Aorta (tissue), 5 donors: ENCODE results near the gene FGA. TPM values are rescaled to one million over a fixed set of nuclear protein-coding genes. Genes with fewer than 3 reads are reported as not detected.
A peak's percentile ranks its signal among the peaks of the same experiment; 100 is the strongest.
"Not testable (repeated sequence)": the region's sequence is repeated elsewhere in the genome, so short reads cannot be mapped to it uniquely, and the experiment has no call there.

ENCODE experiments used
- ATAC-seq: fragments of 200-7000 bp; cut with Tn5 transposase; one replicate; pipeline ENCODE4 v1.9.1; 2022; ENCODE audit warnings: moderate library complexity; ENCODE audit not compliant: low FRiP score
- DNase-seq, 2 donors: peaks; one replicate each; pipeline ENCODE4 v3.0.0-alpha.2; 2020
- H3K27ac ChIP-seq, 2 donors: one replicate each; pipeline ENCODE4 v1.5.1; 2013; ENCODE audit warnings: low read length in 2 of 2, mild to moderate bottlenecking in 2 of 2, moderate library complexity in 2 of 2, control low read depth in 1 of 2, inconsistent platforms in 1 of 2, low read depth in 1 of 2
- H3K27me3 ChIP-seq, 2 donors: one replicate each; pipeline ENCODE4 v1.6.1; 2013; ENCODE audit warnings: control low read depth in 1 of 2, low read length in 1 of 2, mild to moderate bottlenecking in 1 of 2, moderate library complexity in 1 of 2; ENCODE audit not compliant: insufficient read depth in 2 of 2, control insufficient read depth in 1 of 2
- H3K36me3 ChIP-seq, 2 donors: one replicate each; pipeline ENCODE4 v1.6.1; 2013; ENCODE audit warnings: control low read depth in 1 of 2, low read length in 1 of 2, mild to moderate bottlenecking in 1 of 2; ENCODE audit not compliant: insufficient read depth in 2 of 2, control insufficient read depth in 1 of 2
- H3K4me1 ChIP-seq, 2 donors: one replicate each; pipeline ENCODE4 v1.6.1; 2013; ENCODE audit warnings: low read length in 2 of 2, control low read depth in 1 of 2, mild to moderate bottlenecking in 1 of 2, moderate library complexity in 1 of 2; ENCODE audit not compliant: insufficient read depth in 2 of 2, control insufficient read depth in 1 of 2
- H3K4me3 ChIP-seq, 2 donors: one replicate each; pipeline ENCODE4 v1.5.1; 2013; ENCODE audit warnings: low read length in 2 of 2, control low read depth in 1 of 2, mild to moderate bottlenecking in 1 of 2
- H3K9me3 ChIP-seq: one replicate; pipeline ENCODE4 v1.6.1; 2013; ENCODE audit warnings: mild to moderate bottlenecking, low read length; ENCODE audit not compliant: control insufficient read depth
- WGBS, 2 donors: extraction: QIAGEN DNeasy Blood & Tissue Kit; methylation state at CpG; one replicate each; pipeline ENCODE4 v1.1.7; 2013; 5-methylcytosine and 5-hydroxymethylcytosine counted together
- intact Hi-C, 2 donors: fragments of 100-400 bp; cut with DNase I; formaldehyde crosslinking; loops; one replicate each; pipeline versions ENCODE4 v1.14.2 to v1.15.0; 2022
- polyA plus RNA-seq, 2 donors: library from polyadenylated mRNA; stranded (reverse); fragments of 200-250 nt; gene quantifications; one replicate each; pipeline ENCODE4 v1.2.3, GENCODE V29; 2013
- total RNA-seq, 2 donors: library from RNA; stranded (reverse); fragmentation: NEBNext Ultra II Directional; extraction: Animal tissue kit (Norgen Biotek cat#: 25700); gene quantifications; one replicate each; pipeline ENCODE4 v1.2.1, GENCODE V29; 2021
- donor health status: healthy with polysubstance abuse.
- donor health status: Bipolar disorder and iron deficiency.
- donor health status: DM: no; HTN: no; CAD: no.
- donor health status: DM: no; HTN: no; CAD: no.
- donor health status: DM: yes; HTN: yes; CAD: no.

The FGA gene
- total and polyA plus RNA-seq, 4 donors = 1.8 TPM; not detected in 3

DNA sequence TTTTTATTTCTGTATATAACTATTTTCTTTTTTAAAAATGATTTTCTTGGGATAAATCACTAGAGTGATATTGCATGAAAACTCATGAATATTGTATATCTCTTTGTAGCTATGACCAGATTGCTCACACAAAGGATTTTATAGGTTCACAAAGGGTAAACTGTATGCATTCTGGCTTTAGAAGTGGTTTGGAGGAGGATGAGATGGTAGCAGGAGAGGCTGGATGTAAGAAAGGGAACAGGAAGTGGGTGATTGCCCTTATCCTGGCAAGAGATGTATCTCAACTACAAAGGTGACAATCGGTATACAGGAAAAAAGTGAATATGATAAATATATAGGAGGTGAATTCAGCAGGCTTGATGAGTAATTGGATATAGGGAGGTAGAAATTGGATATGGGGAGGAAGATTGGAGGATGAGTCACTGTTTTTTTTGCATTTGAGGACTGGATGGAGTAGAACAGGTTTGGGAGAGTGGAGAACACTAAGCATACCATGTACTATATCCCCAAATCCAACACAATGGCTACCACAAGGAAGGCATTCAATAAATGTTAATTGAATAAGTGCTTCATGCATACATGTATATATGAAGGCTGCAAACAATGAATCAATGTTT, 12.0 kb upstream of the FGA start:
- no peak for ATAC-seq
- 78 to 85% methylated on average over 1 of the region's 1 CpG for WGBS, 2 donors
- intact Hi-C loops = no loop called here

DNA sequence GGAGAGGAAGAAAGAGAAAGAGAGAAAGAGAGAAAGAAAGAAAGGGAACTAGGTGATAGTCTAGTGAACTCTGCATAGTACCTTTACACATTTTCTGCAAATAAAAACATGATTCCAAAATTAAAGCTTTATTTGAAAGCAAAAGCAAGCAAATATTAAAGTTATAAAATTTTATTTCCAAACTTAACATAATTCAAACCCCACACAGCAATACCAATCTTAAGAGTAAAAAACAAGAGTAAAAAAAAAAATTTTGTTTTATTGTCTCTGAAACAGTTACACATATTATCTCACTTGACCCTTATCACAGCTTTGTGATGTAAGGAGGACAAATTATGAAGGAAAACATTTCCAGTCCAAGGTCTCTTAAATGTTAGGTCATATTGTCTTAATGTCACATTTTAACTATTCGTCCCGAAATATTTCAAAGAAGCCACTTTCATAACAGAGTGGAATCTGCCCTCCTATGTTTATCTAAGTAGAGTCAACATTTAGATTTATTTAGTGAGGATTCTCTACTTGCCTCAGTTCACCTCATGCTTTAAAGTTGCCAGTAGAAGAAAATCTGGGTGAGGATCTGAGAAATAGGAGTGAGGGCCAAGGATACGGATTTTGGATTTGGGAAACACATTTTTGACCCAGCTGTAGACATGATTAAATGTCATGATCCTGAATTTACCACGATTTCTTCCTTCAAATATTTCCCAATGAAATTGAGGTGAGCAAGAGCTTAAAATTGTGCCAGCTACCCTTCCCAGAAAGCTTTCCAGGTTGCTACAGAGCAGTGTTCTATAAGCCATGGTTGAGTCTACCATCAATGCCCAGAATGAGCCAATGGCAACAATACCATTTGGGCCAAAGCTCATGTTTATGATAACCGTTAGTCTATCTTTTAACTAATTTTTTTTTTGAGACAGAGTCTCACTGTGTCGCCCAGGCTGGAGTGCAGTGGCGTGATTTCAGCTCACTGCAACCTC, 7.5 kb upstream of the FGA start:
- intact Hi-C loops = no loop called here
- H3K4me1 ChIP-seq = no peaks in the 10 kb centered on the region
- 66 to 72% methylated on average over 7 of the region's 7 CpGs for WGBS, 2 donors

More for the DNA sequence above, 12.0 kb upstream of the FGA start:
- Histone ChIP-seq H3K4me3 (no peak overlapping the region), H3K36me3 (no peaks in the 10 kb centered on the region), H3K9me3 (no peaks in the 10 kb centered on the region), H3K27ac (no peak overlapping the region), H3K27me3 (no peaks in the 10 kb centered on the region), H3K4me1 (no peaks in the 10 kb centered on the region)
- DNase-seq = no peak

DNA sequence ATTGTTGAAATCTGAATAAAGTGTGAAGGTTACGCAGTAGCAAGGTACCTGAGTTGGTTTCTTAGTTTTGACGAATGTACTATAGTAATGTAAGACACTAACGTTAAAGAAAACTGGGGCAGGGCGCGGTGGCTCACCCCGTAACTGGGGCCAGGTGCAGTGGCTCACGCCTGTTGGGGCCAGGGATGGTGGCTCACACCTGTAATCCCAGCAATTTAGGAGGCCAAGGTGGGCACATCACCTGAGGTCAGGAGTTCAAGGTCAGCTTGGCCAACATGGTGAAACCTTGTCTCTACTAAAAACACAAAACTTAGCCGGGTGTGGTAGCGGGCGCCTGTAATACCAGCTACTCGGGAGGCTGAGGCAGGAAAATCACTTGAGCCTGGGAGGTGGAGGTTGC, 6.7 kb upstream of the FGA start:
- 90 to 93% methylated on average over 11 of the region's 11 CpGs for WGBS, 2 donors

More for the DNA sequence above, 7.5 kb upstream of the FGA start:
- ATAC-seq = no peak
- Histone ChIP-seq H3K4me3 (no peak overlapping the region), H3K36me3 (no peaks in the 10 kb centered on the region), H3K27me3 (no peaks in the 10 kb centered on the region), H3K9me3 (no peaks in the 10 kb centered on the region), H3K27ac (no peak overlapping the region)
- no peak for DNase-seq

DNA sequence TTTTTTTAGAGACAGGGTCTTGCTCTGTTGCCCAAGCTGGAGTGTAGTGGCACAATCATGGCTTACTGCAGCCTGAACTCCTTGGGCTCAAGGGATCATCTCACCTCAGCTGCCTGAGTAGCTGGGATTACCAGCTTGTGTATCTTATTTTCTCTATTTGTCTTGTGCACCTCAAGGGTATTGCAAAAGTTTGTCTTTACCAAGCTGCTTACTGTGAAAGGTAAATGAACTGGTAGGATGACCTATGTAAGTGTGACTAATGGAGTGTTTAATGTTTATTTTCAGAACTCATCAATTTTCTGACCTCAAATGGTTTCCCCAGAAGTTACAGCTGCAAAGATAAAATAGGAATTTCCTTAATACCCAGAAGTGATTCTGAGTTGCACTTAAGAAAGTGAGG, 5.3 kb upstream of the FGA start:
- no peaks in the 10 kb centered on the region for H3K36me3 ChIP-seq
- no peaks in the 10 kb centered on the region for H3K27me3 ChIP-seq
- intact Hi-C loops = no loop called here
- H3K9me3 ChIP-seq = no peaks in the 10 kb centered on the region
- no peak for ATAC-seq
- no peak for DNase-seq
- no peak overlapping the region for H3K4me3 ChIP-seq
- no peaks in the 10 kb centered on the region for H3K4me1 ChIP-seq
- no peak overlapping the region for H3K27ac ChIP-seq

More for the DNA sequence above, 6.7 kb upstream of the FGA start:
- H3K4me3 ChIP-seq, H3K36me3 ChIP-seq, H3K27me3 ChIP-seq, ATAC-seq, H3K27ac ChIP-seq, intact Hi-C loops, H3K4me1 ChIP-seq, H3K9me3 ChIP-seq: not testable (repeated sequence)
- peak in 1 of 2 donors; percentile 27 for DNase-seq

DNA sequence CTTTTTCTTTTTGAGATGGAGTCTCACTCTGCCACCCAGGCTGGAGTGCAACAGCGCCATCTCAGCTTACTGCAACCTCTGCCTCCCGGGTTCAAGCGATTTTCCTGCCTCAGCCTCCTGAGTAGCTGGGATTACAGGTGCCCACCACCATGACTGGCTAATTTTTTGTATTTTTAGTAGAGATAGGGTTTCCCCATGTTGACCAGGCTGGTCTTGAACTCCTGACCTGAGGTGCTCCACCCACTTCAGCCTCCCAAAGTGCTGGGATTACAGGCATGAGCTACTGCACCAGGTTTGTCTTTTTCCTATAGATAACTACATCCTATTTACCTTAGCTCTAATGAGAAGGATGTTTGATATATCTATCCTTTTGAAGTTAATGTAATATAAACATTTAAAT, 3.8 kb upstream of the FGA start:
- H3K4me1 ChIP-seq, H3K9me3 ChIP-seq, H3K36me3 ChIP-seq, DNase-seq, H3K27ac ChIP-seq, intact Hi-C loops, ATAC-seq, H3K4me3 ChIP-seq, H3K27me3 ChIP-seq: not testable (repeated sequence)
- WGBS, 2 donors = 92 to 94% methylated on average over 3 of the region's 3 CpGs

DNA sequence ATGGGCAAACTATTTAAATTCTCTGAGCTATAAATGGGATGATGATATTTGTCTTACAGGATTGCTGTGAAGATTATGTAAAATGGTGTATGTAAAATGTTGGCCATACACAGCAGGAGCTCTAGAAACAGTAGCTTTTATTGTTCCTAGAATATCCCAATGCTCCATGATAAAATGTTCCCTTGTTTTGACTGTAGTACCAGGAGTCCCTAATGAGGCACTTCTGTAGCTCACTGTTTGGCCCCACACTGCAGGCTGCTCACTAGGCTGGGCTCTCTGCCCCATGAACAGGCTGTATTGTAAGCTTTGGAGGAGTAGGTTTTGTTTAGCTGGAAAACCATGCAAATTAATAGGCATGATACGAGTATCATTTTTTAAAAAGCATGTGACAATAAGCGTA, 3.3 kb upstream of the FGA start:
- no peak for DNase-seq
- H3K27ac ChIP-seq = no peak overlapping the region
- no peak for ATAC-seq
- no peaks in the 10 kb centered on the region for H3K4me1 ChIP-seq
- WGBS, 2 donors = 41 to 43% methylated on average over 2 of the region's 2 CpGs
- no peaks in the 10 kb centered on the region for H3K36me3 ChIP-seq
- no peak overlapping the region for H3K4me3 ChIP-seq
- intact Hi-C loops = no loop called here
- no peaks in the 10 kb centered on the region for H3K9me3 ChIP-seq
- no peaks in the 10 kb centered on the region for H3K27me3 ChIP-seq

DNA sequence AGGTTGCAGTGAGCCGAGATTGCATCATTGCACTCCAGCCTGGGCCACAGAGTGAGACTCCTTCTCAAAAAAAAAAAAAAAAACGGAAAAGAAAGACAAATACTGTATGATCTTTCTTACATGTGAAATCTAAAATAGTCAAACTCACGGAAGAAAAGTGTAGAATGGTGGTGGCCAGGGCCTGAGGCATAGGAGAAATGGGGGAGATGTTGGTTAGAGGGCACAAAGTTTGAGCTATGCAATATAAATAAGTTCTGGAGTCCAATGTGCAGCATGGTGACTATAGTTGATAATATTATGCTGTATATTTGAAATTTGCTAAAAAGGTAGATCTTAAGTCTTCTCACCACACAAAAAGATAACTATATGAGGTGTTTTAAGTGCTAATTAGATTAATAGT, 1.3 kb upstream of the FGA start:
- intact Hi-C loops = no loop called here
- ATAC-seq (no peak), DNase-seq (no peak)
- 69 to 70% methylated on average over 3 of the region's 3 CpGs for WGBS, 2 donors
- no peak overlapping the region for H3K4me3 ChIP-seq
- H3K4me1 ChIP-seq = no peaks in the 10 kb centered on the region
- no peaks in the 10 kb centered on the region for H3K27me3 ChIP-seq
- H3K36me3 ChIP-seq = no peaks in the 10 kb centered on the region
- no peak overlapping the region for H3K27ac ChIP-seq
- no peaks in the 10 kb centered on the region for H3K9me3 ChIP-seq

DNA sequence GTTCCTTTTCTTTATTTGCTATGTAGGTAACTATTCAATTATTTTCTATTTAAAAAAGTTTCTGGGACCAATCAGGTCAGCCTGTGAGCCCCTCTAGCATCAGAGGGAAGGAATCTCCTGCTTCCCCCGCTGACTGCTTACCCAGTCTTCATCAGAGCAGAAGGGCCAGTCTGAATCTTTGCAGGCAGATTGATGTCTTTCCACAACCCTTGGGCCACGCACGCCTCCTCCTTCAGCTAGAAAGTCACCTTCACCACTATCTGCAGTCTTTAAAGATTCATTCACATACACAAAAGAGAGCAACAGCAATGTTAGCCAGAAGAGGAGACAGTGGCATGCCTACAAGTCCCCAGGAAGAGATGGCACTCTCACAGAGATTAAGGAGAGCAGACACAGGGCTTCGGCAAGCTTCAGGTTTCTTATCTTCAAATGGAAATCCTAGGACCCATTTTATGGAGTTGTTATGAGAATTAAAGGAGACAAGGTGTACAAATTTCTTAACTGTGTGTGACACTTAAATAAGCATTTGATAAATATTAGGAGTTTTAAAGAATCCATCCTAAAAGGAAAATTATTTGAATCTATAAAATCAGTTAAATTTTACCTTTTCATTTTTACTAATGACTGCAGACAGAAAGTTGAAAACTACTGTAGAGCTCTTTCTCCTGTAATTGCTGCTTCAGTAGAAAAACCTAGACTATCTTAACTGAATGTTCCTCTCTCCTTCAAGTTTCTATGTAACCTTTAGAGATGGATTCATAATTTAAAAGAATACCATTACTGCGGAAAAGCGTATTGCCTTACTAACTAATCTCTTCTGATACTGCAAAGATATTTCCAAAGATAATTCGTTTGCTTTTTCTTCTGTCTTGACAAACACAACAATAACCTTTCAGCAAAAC, 995 bp downstream of the FGA start:
- no peaks in the 10 kb centered on the region for H3K9me3 ChIP-seq
- ATAC-seq (no peak), DNase-seq (no peak)
- H3K27me3 ChIP-seq = no peaks in the 10 kb centered on the region
- H3K27ac ChIP-seq = no peak overlapping the region
- no peaks in the 10 kb centered on the region for H3K36me3 ChIP-seq
- 63 to 65% methylated on average over 7 of the region's 7 CpGs for WGBS, 2 donors
- H3K4me3 ChIP-seq = no peak overlapping the region
- intact Hi-C loops = no loop called here
- H3K4me1 ChIP-seq = no peaks in the 10 kb centered on the region
